ENCODE results near the gene RET. TPM values are rescaled to one million over a fixed set of nuclear protein-coding genes. Genes with fewer than 3 reads are reported as not detected.
A peak's percentile ranks its signal among the peaks of the same experiment; 100 is the strongest.

The RET gene
- total and polyA plus RNA-seq, 2 donors: 1.6 to 2.7 TPM

DNA sequence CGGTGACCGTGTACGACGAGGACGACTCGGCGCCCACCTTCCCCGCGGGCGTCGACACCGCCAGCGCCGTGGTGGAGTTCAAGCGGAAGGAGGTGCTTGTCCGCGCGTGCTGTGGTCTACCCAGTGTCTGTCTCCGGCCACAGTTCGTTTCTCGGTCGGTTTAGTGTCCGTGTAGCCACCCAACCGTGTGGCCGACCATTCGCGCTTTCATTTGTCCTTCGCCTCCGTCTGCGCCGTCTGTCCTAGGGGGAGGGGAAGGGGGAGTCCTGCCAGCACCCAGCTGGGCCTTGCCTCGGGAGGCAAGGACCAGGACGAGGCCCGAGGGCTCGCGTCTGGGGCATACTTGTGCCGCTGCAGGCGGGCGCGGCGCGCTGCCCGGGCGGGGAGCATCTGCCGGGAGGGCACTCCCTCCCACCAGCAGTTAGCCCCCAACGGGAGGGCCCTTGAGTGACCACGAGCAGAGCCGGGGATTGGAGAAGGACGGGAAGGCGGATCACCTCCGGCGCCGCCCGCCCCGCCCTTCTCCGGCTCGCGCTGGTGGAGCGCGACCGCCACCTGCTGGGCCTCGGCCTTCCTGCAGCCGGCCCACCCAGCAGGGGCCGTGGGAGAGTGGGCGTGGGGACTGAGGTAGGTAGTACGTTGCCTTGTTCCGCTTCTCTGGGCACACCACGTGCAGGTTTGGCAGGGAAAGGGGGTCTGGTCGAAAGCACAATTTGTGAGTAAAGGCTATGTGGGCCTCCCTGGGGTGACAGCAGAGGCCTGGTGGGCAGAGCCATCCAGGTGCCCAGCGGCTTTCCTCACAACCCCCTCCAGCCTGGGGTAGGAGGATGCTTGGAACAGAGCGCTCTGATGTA is 28.5 kb downstream of the RET start:
- Histone ChIP-seq H3K4me1 (ENCODE audit: insufficient read depth) (no peaks in the 10 kb centered on the region), H3K36me3 (ENCODE audit: insufficient read depth) (no peaks in the 10 kb centered on the region), H3K27ac (ENCODE audit: low read depth) (no peak overlapping the region), H3K4me3 (ENCODE audit: low read depth, low read length) (peak overlapping the region; percentile 44)
- no peak for DNase-seq (ENCODE audit: extremely low spot score)
- 3% methylated on average over 71 of the region's 71 CpGs for WGBS

DNA sequence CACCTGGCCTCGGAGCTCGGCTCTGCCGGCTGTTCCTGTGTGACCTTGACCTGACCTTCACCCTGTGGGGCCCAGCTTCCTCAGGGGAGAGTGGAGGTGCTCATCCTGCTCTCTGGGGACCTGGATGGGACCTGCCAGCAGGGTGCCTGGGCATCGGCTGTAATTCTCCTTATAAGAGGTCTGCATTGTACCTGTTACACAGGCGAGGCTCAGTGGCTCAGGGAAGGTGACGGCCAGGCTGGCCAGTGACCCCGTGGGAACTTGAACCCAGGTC is 29.0 kb downstream of the RET start:
- WGBS: 47% methylated on average over 7 of the region's 7 CpGs
- Histone ChIP-seq H3K4me1 (ENCODE audit: insufficient read depth) (no peaks in the 10 kb centered on the region), H3K4me3 (ENCODE audit: low read depth, low read length) (no peak overlapping the region), H3K36me3 (ENCODE audit: insufficient read depth) (no peaks in the 10 kb centered on the region), H3K27ac (ENCODE audit: low read depth) (no peak overlapping the region)
- DNase-seq (ENCODE audit: extremely low spot score): no peak

DNA sequence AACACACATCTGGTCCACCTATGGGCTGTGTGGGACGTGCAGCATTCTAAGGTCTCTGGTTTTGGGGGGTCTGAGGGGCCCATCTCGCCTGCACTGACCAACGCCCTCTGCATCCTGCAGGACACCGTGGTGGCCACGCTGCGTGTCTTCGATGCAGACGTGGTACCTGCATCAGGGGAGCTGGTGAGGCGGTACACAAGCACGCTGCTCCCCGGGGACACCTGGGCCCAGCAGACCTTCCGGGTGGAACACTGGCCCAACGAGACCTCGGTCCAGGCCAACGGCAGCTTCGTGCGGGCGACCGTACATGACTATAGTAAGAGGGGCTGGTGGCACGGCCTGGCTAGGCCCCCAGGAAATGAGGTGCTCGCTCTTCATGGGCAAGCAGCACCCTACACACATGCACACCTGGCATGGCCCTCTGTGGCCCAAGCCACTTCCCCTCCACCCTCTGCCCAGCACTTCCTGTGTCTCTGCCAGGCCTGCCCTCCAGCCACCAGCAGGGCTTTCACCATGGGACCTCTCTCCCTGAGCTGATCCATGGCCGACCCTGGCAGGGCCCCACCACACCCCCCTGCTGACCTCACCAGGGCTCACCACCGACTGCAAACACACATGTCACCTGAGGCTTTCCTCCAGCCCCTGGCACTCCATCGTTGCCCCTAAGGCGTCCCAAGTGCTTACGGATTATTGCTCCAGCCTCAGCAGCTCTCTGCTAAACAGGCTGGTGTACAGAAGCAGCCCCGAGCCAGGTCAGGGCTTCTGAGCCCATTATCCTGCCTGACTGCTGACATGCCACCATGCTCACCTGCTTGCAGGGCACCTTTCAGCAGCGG is 29.6 kb downstream of the RET start:
- no peaks in the 10 kb centered on the region for H3K4me1 ChIP-seq (ENCODE audit: insufficient read depth)
- no peak overlapping the region for H3K4me3 ChIP-seq (ENCODE audit: low read depth, low read length)
- WGBS: 91% methylated on average over 28 of the region's 28 CpGs
- no peak for DNase-seq (ENCODE audit: extremely low spot score)
- no peak overlapping the region for H3K27ac ChIP-seq (ENCODE audit: low read depth)
- H3K36me3 ChIP-seq (ENCODE audit: insufficient read depth): no peaks in the 10 kb centered on the region

DNA sequence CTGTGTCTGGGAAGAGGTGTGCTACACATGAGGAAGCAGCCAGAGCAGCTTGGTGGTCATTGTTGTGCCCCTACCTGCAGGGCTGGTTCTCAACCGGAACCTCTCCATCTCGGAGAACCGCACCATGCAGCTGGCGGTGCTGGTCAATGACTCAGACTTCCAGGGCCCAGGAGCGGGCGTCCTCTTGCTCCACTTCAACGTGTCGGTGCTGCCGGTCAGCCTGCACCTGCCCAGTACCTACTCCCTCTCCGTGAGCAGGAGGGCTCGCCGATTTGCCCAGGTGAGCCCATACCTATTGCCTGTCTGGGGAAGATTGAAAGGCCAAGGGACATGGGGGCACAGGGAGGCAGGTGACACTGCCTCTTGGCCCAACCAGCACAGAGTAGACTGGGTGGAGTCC is 32.1 kb downstream of the RET start:
- WGBS: 97% methylated on average over 12 of the region's 12 CpGs
- Histone ChIP-seq H3K27ac (ENCODE audit: low read depth) (no peak overlapping the region), H3K36me3 (ENCODE audit: insufficient read depth) (no peaks in the 10 kb centered on the region), H3K4me1 (ENCODE audit: insufficient read depth) (no peaks in the 10 kb centered on the region), H3K4me3 (ENCODE audit: low read depth, low read length) (no peak overlapping the region)
- DNase-seq (ENCODE audit: extremely low spot score): no peak

DNA sequence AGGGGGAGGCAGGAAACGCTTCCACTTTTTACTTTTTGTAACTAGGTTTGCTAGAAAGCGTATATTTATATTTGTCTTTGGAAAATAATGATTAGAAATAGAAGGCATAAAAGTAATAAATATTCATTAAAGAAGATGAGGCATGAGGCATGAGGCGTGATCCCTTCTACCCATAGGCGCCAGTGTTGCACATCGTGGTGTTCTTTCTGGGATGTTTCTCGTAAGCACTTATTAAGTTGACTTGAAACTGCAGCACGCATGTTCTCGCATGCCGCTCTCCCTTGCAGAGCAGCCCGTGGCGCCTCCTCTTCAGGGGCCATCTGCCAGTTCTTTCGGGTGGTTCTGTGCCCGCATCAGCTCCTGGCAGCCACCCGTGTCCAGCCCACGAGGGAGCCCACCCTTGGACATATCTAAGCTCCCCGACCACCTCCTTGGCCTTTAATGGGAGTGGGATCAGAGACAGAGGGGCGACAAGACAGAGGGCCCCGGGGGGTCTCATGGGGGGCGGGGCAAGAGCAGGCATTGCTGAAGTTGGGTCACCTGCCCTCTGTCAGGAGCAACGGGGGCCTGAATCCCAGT is 32.9 kb downstream of the RET start:
- DNase-seq (ENCODE audit: extremely low spot score): no peak
- 80% methylated on average over 20 of the region's 20 CpGs for WGBS

DNA sequence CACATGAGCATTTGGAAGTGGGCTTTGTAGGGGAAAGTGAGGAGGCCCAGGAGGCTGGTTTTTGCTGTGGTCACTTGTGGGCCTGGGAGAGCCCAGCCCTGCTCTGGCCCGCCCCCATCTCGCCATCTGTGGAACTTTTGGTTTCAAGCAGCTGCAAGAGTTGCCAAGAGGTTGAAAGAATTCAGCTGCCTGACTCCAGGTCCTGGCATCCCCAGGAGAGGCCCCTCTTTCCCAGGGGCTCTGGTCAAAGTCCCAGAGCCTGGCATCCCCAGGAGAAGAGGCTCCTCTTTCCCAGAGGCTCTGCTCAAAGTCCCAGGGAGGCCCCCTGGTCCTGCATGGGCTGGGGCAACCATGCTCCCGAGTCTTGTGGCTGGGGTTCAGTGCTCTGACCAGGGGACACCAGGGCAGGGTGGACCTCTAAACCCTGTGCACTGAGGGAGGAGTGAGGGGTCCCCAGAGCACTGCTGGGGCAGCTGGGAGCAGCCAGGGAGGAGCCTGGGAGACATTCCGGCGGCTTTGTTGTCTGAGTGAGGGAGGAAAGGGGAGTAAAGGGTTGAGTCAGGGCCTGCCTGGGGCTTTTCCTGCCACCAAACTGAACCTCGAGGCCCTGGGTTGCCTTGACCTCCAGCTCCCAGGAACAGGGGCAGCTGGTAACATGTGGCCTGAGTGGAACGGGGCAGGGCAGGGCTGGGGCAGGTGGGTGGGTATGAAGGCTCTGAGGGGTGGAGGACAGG is 33.6 kb downstream of the RET start:
- peak; percentile 41 for DNase-seq (ENCODE audit: extremely low spot score)
- WGBS: 41% methylated on average over 7 of the region's 7 CpGs
- Histone ChIP-seq H3K36me3 (ENCODE audit: insufficient read depth) (no peaks in the 10 kb centered on the region), H3K27ac (ENCODE audit: low read depth) (peak overlapping the region; percentile 63), H3K4me3 (ENCODE audit: low read depth, low read length) (no peak overlapping the region), H3K4me1 (ENCODE audit: insufficient read depth) (no peaks in the 10 kb centered on the region)

More for the DNA sequence above, 32.9 kb downstream of the RET start:
- H3K4me3 ChIP-seq (ENCODE audit: low read depth, low read length): no peak overlapping the region
- no peak overlapping the region for H3K27ac ChIP-seq (ENCODE audit: low read depth)
- H3K4me1 ChIP-seq (ENCODE audit: insufficient read depth): no peaks in the 10 kb centered on the region
- no peaks in the 10 kb centered on the region for H3K36me3 ChIP-seq (ENCODE audit: insufficient read depth)

DNA sequence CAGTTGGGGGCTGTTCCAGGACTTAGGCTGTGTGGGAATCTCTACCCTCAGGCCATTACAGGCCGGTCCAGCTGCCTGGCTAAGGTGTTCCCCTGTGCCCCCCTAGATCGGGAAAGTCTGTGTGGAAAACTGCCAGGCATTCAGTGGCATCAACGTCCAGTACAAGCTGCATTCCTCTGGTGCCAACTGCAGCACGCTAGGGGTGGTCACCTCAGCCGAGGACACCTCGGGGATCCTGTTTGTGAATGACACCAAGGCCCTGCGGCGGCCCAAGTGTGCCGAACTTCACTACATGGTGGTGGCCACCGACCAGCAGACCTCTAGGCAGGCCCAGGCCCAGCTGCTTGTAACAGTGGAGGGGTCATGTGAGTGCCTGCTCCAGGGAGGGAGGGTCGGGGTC is 34.2 kb downstream of the RET start:
- Histone ChIP-seq H3K36me3 (ENCODE audit: insufficient read depth) (no peaks in the 10 kb centered on the region), H3K27ac (ENCODE audit: low read depth) (peak overlapping the region; percentile 63), H3K4me1 (ENCODE audit: insufficient read depth) (no peaks in the 10 kb centered on the region), H3K4me3 (ENCODE audit: low read depth, low read length) (no peak overlapping the region)
- 83% methylated on average over 11 of the region's 11 CpGs for WGBS
- DNase-seq (ENCODE audit: extremely low spot score): no peak

DNA sequence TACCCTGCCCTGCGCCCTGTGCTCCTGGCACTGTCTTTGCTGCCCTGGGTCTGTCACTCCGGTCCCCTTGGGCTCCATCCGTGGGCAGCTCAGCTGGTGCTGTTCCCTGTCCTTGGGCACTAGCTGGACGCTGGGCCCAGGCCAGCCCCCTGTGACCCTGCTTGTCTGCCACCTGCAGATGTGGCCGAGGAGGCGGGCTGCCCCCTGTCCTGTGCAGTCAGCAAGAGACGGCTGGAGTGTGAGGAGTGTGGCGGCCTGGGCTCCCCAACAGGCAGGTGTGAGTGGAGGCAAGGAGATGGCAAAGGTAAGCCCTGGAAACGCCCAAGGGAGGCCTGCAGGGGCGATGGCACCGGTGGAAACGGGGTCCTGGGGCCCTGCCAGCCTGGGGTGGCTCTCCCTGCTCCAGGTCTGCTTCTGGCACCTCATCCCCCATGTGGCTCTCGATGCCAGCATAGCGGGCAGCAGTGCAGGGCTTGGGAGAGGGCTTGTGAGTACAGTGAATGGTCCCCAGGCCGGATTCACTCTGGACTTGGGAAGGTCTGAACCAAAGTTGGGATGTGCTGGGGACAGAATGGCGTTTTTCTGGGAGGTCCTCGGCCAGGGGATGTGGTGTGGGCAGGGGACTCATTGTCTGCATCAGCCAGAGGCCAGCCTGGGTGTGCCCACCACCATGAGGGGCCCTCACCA is 35.2 kb downstream of the RET start:
- no peak overlapping the region for H3K27ac ChIP-seq (ENCODE audit: low read depth)
- no peak for DNase-seq (ENCODE audit: extremely low spot score)
- WGBS: 94% methylated on average over 17 of the region's 17 CpGs

DNA sequence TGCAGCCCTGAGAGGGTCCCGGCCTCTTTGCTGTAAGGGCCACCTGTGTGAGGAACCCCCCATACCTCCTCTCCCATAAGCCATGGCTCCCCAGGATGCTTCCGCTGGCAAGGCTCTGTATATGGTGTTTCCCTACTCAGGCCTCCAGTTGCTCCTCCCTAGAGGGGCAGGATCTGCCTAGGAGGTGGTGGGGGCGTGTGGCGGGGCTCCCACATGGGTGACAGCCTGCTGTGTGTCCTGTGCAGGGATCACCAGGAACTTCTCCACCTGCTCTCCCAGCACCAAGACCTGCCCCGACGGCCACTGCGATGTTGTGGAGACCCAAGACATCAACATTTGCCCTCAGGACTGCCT is 35.7 kb downstream of the RET start:
- no peaks in the 10 kb centered on the region for H3K36me3 ChIP-seq (ENCODE audit: insufficient read depth)
- H3K4me1 ChIP-seq (ENCODE audit: insufficient read depth): no peaks in the 10 kb centered on the region
- 96% methylated on average over 7 of the region's 7 CpGs for WGBS
- no peak overlapping the region for H3K4me3 ChIP-seq (ENCODE audit: low read depth, low read length)
- no peak for DNase-seq (ENCODE audit: extremely low spot score)
- no peak overlapping the region for H3K27ac ChIP-seq (ENCODE audit: low read depth)

More for the DNA sequence above, 35.2 kb downstream of the RET start:
- H3K36me3 ChIP-seq (ENCODE audit: insufficient read depth): no peaks in the 10 kb centered on the region
- H3K4me3 ChIP-seq (ENCODE audit: low read depth, low read length): no peak overlapping the region
- no peaks in the 10 kb centered on the region for H3K4me1 ChIP-seq (ENCODE audit: insufficient read depth)

DNA sequence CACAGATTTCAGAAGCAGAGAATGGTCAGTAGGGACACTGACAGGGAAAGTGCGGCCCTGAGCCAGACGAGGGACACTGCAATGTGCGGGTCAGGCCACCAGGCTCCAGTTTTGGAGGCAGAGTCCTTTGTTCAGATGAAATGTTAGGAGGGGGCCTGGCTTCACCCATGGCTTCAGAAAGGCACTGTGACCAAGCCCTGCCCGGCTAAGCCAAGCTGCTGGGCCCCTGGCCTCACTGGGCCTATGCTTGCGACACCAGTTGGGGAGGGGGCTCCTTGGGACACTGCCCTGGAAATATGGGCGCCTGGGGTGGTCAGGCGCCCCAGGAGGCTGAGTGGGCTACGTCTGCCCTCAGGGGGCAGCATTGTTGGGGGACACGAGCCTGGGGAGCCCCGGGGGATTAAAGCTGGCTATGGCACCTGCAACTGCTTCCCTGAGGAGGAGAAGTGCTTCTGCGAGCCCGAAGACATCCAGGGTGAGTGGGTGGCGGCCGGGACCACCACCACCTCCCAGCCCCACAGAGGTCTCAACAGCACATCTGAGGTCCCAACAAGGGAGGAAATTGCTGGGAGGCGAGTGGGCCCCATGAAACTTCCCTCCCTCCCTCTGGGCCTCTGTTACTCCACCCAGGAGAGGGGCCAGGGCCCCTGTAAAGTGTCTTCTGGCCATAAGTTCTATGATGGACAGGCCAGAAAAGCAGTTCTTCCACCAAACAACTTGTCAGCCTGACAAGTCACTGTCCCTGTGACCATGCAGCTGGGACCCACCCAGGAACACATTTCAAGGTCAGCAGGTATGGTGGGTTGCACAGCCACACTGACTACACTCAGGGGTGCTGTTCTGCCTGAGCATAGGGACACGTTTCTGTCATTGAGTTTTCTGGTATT is 36.6 kb downstream of the RET start:
- 86% methylated on average over 16 of the region's 16 CpGs for WGBS
- no peak for DNase-seq (ENCODE audit: extremely low spot score)
- no peaks in the 10 kb centered on the region for H3K36me3 ChIP-seq (ENCODE audit: insufficient read depth)
- no peak overlapping the region for H3K4me3 ChIP-seq (ENCODE audit: low read depth, low read length)
- H3K27ac ChIP-seq (ENCODE audit: low read depth): no peak overlapping the region
- no peaks in the 10 kb centered on the region for H3K4me1 ChIP-seq (ENCODE audit: insufficient read depth)

DNA sequence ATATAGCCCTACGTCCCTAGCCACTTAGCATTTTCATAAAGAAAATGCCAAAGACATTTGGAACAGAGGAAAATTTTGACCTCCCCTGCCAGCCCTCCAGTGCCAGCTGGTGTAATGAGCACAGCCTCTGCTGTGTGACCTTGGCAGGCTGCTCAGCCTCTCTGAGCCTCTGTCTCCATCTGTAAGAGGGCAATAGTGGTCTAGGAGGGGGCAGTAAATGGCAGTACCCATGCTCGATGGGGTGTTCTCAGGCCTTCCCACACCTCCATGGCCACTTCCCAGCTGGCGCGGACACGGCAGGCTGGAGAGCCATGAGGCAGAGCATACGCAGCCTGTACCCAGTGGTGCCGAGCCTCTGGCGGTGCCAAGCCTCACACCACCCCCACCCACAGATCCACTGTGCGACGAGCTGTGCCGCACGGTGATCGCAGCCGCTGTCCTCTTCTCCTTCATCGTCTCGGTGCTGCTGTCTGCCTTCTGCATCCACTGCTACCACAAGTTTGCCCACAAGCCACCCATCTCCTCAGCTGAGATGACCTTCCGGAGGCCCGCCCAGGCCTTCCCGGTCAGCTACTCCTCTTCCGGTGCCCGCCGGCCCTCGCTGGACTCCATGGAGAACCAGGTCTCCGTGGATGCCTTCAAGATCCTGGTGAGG is 37.3 kb downstream of the RET start:
- DNase-seq (ENCODE audit: extremely low spot score): no peak
- Histone ChIP-seq H3K27ac (ENCODE audit: low read depth) (no peak overlapping the region), H3K4me1 (ENCODE audit: insufficient read depth) (no peaks in the 10 kb centered on the region), H3K36me3 (ENCODE audit: insufficient read depth) (no peaks in the 10 kb centered on the region), H3K4me3 (ENCODE audit: low read depth, low read length) (no peak overlapping the region)
- WGBS: 92% methylated on average over 24 of the region's 24 CpGs

Data from urinary bladder (tissue), 4 donors.